Caco-2 (cell line): Measurements from ENCODE around the gene NAV1. TPM values are rescaled to one million over a fixed set of nuclear protein-coding genes. Genes with fewer than 3 reads are reported as not detected.

Experiments
- BruUV-seq: library from RNA; stranded (reverse); fragments of 400-500 nt; replicated peaks from 2 replicates; lab custom pipeline; 2021; lab: Mats Ljungman, UMichigan
- CTCF ChIA-PET: fragments of 300-600 bp; sonication (Branson Sonifier 250); formaldehyde crosslinking; loops from one replicate; lab custom pipeline; 2022; ENCODE audit warnings: antibody characterized with exemption; lab: Charles Lee
- POLR2A ChIA-PET: fragments of 300-600 bp; sonication (Branson Sonifier 250); formaldehyde crosslinking; loops from one replicate; lab custom pipeline; 2022; ENCODE audit warnings: antibody characterized with exemption; lab: Charles Lee
- DNase-seq, 2 experiments: peaks; one replicate each; pipeline versions ENCODE4 v3.0.0 to v3.0.0-alpha.2; 2020 to 2022
- H3K27me3 ChIP-seq: replicated peaks from 2 replicates; pipeline ENCODE4 v1.6.0; 2011; ENCODE audit warnings: low read length; ENCODE audit not compliant: control insufficient read depth, insufficient read depth
- H3K36me3 ChIP-seq: 2 replicates; pipeline ENCODE4 v1.5.1; 2011; ENCODE audit warnings: low read length; ENCODE audit not compliant: control insufficient read depth, insufficient read depth
- H3K4me1 ChIP-seq: fragments of 250-450 bp; sonication (Bioruptor Pico); 2 replicates; pipeline ENCODE4 v1.5.1; 2020; ENCODE audit warnings: mild to moderate bottlenecking
- H3K4me3 ChIP-seq: 2 replicates; pipeline ENCODE4 v1.5.1; 2011; ENCODE audit warnings: low read depth, mild to moderate bottlenecking, control low read depth, low read length
- H3K9me3 ChIP-seq: fragments of 250-450 bp; sonication (Bioruptor Pico); 2 replicates; pipeline ENCODE4 v1.5.1; 2020; ENCODE audit warnings: mild to moderate bottlenecking, moderate library complexity
- H3K27ac Mint-ChIP-seq: one replicate; pipeline ENCODE4 v1.8.0; 2022; ENCODE audit warnings: mixed read lengths; ENCODE audit not compliant: unreplicated experiment
- H3K27me3 Mint-ChIP-seq: one replicate; pipeline ENCODE4 v1.8.0; 2022; ENCODE audit warnings: mixed read lengths; ENCODE audit not compliant: insufficient read depth, unreplicated experiment
- H3K36me3 Mint-ChIP-seq: one replicate; pipeline ENCODE4 v1.8.0; 2022; ENCODE audit warnings: mild to moderate bottlenecking, mixed read lengths; ENCODE audit not compliant: insufficient read depth, unreplicated experiment
- H3K4me1 Mint-ChIP-seq: one replicate; pipeline ENCODE4 v1.8.0; 2022; ENCODE audit warnings: low read depth, mixed read lengths; ENCODE audit not compliant: unreplicated experiment
- H3K4me3 Mint-ChIP-seq: one replicate; pipeline ENCODE4 v1.8.0; 2022; ENCODE audit warnings: mild to moderate bottlenecking, moderate library complexity, mixed read lengths; ENCODE audit not compliant: unreplicated experiment
- H3K9me3 Mint-ChIP-seq: one replicate; pipeline ENCODE4 v1.8.0; 2022; ENCODE audit warnings: mixed read lengths; ENCODE audit not compliant: unreplicated experiment
- CTCF ChIP-seq, 2 experiments: fragments of 200-600 bp in 1 of 2; IDR thresholded peaks; 1 replicate in 1 of 2; 2 replicates in 1 of 2; pipeline versions ENCODE4 v1.5.1 to v1.8.0; 2011 to 2022; ENCODE audit warnings: antibody characterized with exemption in 1 of 2, control low read depth in 1 of 2, inconsistent platforms in 1 of 2, low read depth in 1 of 2, low read length in 1 of 2, mild to moderate bottlenecking in 1 of 2, moderate library complexity in 1 of 2; ENCODE audit not compliant: insufficient read depth in 1 of 2, severe bottlenecking in 1 of 2, unreplicated experiment in 1 of 2
- intact Hi-C: fragments of 100-400 bp; cut with micrococcal nuclease; formaldehyde crosslinking; loops from one replicate; pipeline ENCODE4 v1.10.0; 2022; ENCODE audit not compliant: unreplicated experiment
- total RNA-seq: library from RNA; stranded (reverse); gene quantifications from 2 replicates; pipeline ENCODE4 v1.2.3, GENCODE V29; 2022

The NAV1 gene
- total RNA-seq, 1 experiment from 2014 or later, result 2.0 TPM

GRCh38 chr1:201537467-201537866, 1.5 kb upstream of the NAV1 start:
- no peak for DNase-seq
- Mint-ChIP-seq H3K27ac (no peak overlapping the region), H3K4me3 (no peak overlapping the region), H3K4me1 (no peaks in the 10 kb centered on the region), H3K9me3 (no peaks in the 10 kb centered on the region), H3K36me3 (no peaks in the 10 kb centered on the region), H3K27me3 (peaks cover 24% of the 10 kb centered on the region)
- ChIA-PET POLR2A (no interaction called here), CTCF (interaction anchor here (0.8 kb wide), 1 partner anchor 172 kb away, joined by 3 read pairs; no protein-coding TSS in a partner anchor)
- TF ChIP-seq CTCF (IDR thresholded peaks at IDR 0.05; ENCODE audit: insufficient read depth in 1 of 2, low read depth in 1 of 2, low read length in 1 of 2, severe bottlenecking in 1 of 2, unreplicated experiment in 1 of 2), result no peak
- Histone ChIP-seq H3K4me1 (peaks cover 10% of the 10 kb centered on the region; the same call in 1 of the 2 replicates), H3K9me3 (no peaks in the 10 kb centered on the region), H3K4me3 (no peak overlapping the region), H3K27me3 (peaks cover 8% of the 10 kb centered on the region), H3K36me3 (no peaks in the 10 kb centered on the region)
- no TSS peak for BruUV-seq
- intact Hi-C loops, result no loop called here

- Histone ChIP-seq H3K9me3 (no peaks in the 10 kb centered on the region), H3K27me3 (peaks cover 8% of the 10 kb centered on the region), H3K4me3 (no peak overlapping the region), H3K36me3 (no peaks in the 10 kb centered on the region), H3K4me1 (peaks cover 10% of the 10 kb centered on the region; the same call in 1 of the 2 replicates)
- POLR2A ChIA-PET, result interaction anchor here (0.6 kb wide), 1 partner anchor 214 kb away, joined by 3 read pairs; no protein-coding TSS in a partner anchor
- Mint-ChIP-seq H3K9me3 (no peaks in the 10 kb centered on the region), H3K27me3 (peaks cover 24% of the 10 kb centered on the region), H3K4me3 (peak overlapping the region; percentile 79), H3K36me3 (no peaks in the 10 kb centered on the region), H3K4me1 (no peaks in the 10 kb centered on the region), H3K27ac (no peak overlapping the region)
- no peak for DNase-seq
- intact Hi-C loops, result no loop called here
- no peak for TF ChIP-seq CTCF (IDR thresholded peaks at IDR 0.05; ENCODE audit: insufficient read depth in 1 of 2, low read depth in 1 of 2, low read length in 1 of 2, severe bottlenecking in 1 of 2, unreplicated experiment in 1 of 2)
- BruUV-seq, result no TSS peak
- CTCF ChIA-PET, result interaction anchor here (0.6 kb wide), 1 partner anchor 1266 kb away, joined by 4 read pairs; no protein-coding TSS in a partner anchor
Observed at GRCh38 chr1:201537891-201538611, 876 bp upstream of the NAV1 start.

- Histone ChIP-seq H3K27me3 (peaks cover 8% of the 10 kb centered on the region), H3K9me3 (no peaks in the 10 kb centered on the region), H3K36me3 (no peaks in the 10 kb centered on the region), H3K4me1 (peaks cover 9% of the 10 kb centered on the region; the same call in 1 of the 2 replicates), H3K4me3 (peak overlapping the region; percentile 34)
- DNase-seq, result peak in 1 of 2 experiments; percentile 12
- ChIA-PET POLR2A (no interaction called here), CTCF (interaction anchor here (0.6 to 1.7 kb wide), 7 partner anchors 8 to 151 kb away, joined by 3 to 4 read pairs (median 3); no protein-coding TSS in a partner anchor)
- BruUV-seq, result no TSS peak
- Mint-ChIP-seq H3K36me3 (no peaks in the 10 kb centered on the region), H3K9me3 (no peaks in the 10 kb centered on the region), H3K27me3 (peaks cover 27% of the 10 kb centered on the region), H3K27ac (no peak overlapping the region), H3K4me1 (no peaks in the 10 kb centered on the region), H3K4me3 (peak overlapping the region; percentile 79)
- intact Hi-C loops, result no loop called here
- no peak for TF ChIP-seq CTCF (IDR thresholded peaks at IDR 0.05; ENCODE audit: insufficient read depth in 1 of 2, low read depth in 1 of 2, low read length in 1 of 2, severe bottlenecking in 1 of 2, unreplicated experiment in 1 of 2)
Observed at GRCh38 chr1:201539561-201540431, 869 bp downstream of the NAV1 start.
